Measurements from ENCODE around the gene INHBB. TPM values are rescaled to one million over a fixed set of nuclear protein-coding genes. Genes with fewer than 3 reads are reported as not detected.

INHBB gene
- total RNA-seq, 2 donors from 2014 or later = 3.6 to 7.9 TPM

GRCh38 chr2:120349440-120349921, 3.5 kb downstream of the INHBB start:
- DNase-seq (no peak), ATAC-seq (no peak)
- intact Hi-C loops (cut with DNase I) = no loop called here
- 87 to 90% methylated on average over 20 to 30 of the region's 31 CpGs for WGBS, 2 donors
- peaks cover 19% of the 10 kb centered on the region for H3K4me1 ChIP-seq
- H3K27me3 ChIP-seq = peaks cover 0 to 10% of the 10 kb centered on the region in 2 donors
- H3K36me3 ChIP-seq (replicated peaks in 1 of 2; ENCODE audit: insufficient read depth in 1 of 2, low read depth in 2 of 2) = no peaks in the 10 kb centered on the region
- H3K4me3 ChIP-seq = no peak overlapping the region
- no peak overlapping the region for H3K27ac ChIP-seq
- TF ChIP-seq POLR2A (IDR thresholded peaks at IDR 0.05) (no peak), CTCF (IDR thresholded peaks at IDR 0.05) (no peak)
- no peaks in the 10 kb centered on the region for H3K9me3 ChIP-seq

GRCh38 chr2:120350080-120350479, 4.1 kb downstream of the INHBB start:
- Histone ChIP-seq H3K4me1 (peaks cover 13% of the 10 kb centered on the region), H3K4me3 (no peak overlapping the region), H3K27ac (no peak overlapping the region), H3K9me3 (no peaks in the 10 kb centered on the region), H3K36me3 (replicated peaks in 1 of 2; ENCODE audit: insufficient read depth in 1 of 2, low read depth in 2 of 2) (no peaks in the 10 kb centered on the region), H3K27me3 (peaks cover 0 to 8% of the 10 kb centered on the region in 2 donors)
- DNase-seq = no peak
- intact Hi-C loops (cut with DNase I) = loop anchor here (10.0 kb wide), 1 partner anchor 175 kb away; no protein-coding TSS in a partner anchor
- no peak for ATAC-seq
- WGBS, 2 donors = 73 to 89% methylated on average over 15 to 17 of the region's 17 CpGs
- TF ChIP-seq POLR2A (IDR thresholded peaks at IDR 0.05) = no peak
- no peak for TF ChIP-seq CTCF (IDR thresholded peaks at IDR 0.05)

GRCh38 chr2:120350801-120351320, 4.9 kb downstream of the INHBB start:
- DNase-seq = no peak
- 87% methylated on average over 23 of the region's 23 CpGs for WGBS, 2 donors
- no peaks in the 10 kb centered on the region for H3K36me3 ChIP-seq (replicated peaks in 1 of 2; ENCODE audit: insufficient read depth in 1 of 2, low read depth in 2 of 2)
- no peak overlapping the region for H3K27ac ChIP-seq
- no peaks in the 10 kb centered on the region for H3K9me3 ChIP-seq
- no peak overlapping the region for H3K4me3 ChIP-seq
- peaks cover 0 to 8% of the 10 kb centered on the region in 2 donors for H3K27me3 ChIP-seq
- TF ChIP-seq CTCF (IDR thresholded peaks at IDR 0.05) (no peak), POLR2A (IDR thresholded peaks at IDR 0.05) (no peak)
- intact Hi-C loops (cut with DNase I) = loop anchor here (10.0 kb wide), 1 partner anchor 174 kb away; no protein-coding TSS in a partner anchor
- no peak for ATAC-seq
- peaks cover 12% of the 10 kb centered on the region for H3K4me1 ChIP-seq

GRCh38 chr2:120352696-120353590, 7.0 kb downstream of the INHBB start:
- H3K4me3 ChIP-seq = no peak overlapping the region
- no peaks in the 10 kb centered on the region for H3K9me3 ChIP-seq
- 85 to 87% methylated on average over 10 to 15 of the region's 15 CpGs for WGBS, 2 donors
- TF ChIP-seq POLR2A (IDR thresholded peaks at IDR 0.05) = no peak
- TF ChIP-seq CTCF (IDR thresholded peaks at IDR 0.05) = no peak
- H3K36me3 ChIP-seq (replicated peaks in 1 of 2; ENCODE audit: insufficient read depth in 1 of 2, low read depth in 2 of 2) = no peaks in the 10 kb centered on the region
- no peak for DNase-seq
- H3K4me1 ChIP-seq = no peaks in the 10 kb centered on the region
- no peaks in the 10 kb centered on the region for H3K27me3 ChIP-seq
- H3K27ac ChIP-seq = no peak overlapping the region
- ATAC-seq = no peak
- intact Hi-C loops (cut with DNase I) = loop anchor here (10.0 kb wide), 1 partner anchor 172 kb away; no protein-coding TSS in a partner anchor
